DOHH2 (cell line): ENCODE data around the gene SLC26A8.

Experiments used
- EZH2phosphoT487 ChIP-seq: fragments of 200-600 bp; sonication (generic); IDR thresholded peaks from 2 replicates; pipeline ENCODE4 v1.6.1; 2017; ENCODE audit warnings: borderline replicate concordance, mild to moderate bottlenecking, antibody characterized with exemption, low read length, moderate library complexity, mixed read lengths
- TF ChIP-seq, protein P1 (sequence below): fragments of 200-600 bp; sonication (generic); IDR thresholded peaks from one replicate; pipeline ENCODE4 v1.5.1; 2014; ENCODE audit warnings: antibody characterized with exemption, mild to moderate bottlenecking, low read depth, low read length; ENCODE audit not compliant: poor library complexity, severe bottlenecking

DNA sequence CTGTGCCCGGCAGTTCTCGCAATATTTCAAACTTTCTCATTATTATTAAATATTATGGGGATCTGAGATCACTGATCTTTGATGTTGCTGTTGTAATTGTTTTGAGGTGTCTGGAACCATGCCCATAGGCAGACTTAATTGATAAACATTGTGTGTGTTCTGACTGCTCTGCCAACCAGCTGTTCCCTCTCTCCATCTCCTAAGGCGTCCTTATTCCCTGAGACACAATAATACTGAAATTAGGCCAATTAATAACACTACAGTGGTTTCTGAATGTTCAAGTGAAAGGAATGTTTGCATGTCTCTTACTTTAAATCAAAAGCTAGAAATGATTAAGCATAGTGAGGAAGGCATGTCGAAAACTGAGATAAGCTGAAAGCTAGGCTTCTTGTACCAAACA, 10.8 kb upstream of the SLC26A8 start:
- TF ChIP-seq, protein P1, sequence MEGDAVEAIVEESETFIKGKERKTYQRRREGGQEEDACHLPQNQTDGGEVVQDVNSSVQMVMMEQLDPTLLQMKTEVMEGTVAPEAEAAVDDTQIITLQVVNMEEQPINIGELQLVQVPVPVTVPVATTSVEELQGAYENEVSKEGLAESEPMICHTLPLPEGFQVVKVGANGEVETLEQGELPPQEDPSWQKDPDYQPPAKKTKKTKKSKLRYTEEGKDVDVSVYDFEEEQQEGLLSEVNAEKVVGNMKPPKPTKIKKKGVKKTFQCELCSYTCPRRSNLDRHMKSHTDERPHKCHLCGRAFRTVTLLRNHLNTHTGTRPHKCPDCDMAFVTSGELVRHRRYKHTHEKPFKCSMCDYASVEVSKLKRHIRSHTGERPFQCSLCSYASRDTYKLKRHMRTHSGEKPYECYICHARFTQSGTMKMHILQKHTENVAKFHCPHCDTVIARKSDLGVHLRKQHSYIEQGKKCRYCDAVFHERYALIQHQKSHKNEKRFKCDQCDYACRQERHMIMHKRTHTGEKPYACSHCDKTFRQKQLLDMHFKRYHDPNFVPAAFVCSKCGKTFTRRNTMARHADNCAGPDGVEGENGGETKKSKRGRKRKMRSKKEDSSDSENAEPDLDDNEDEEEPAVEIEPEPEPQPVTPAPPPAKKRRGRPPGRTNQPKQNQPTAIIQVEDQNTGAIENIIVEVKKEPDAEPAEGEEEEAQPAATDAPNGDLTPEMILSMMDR: no peak
- TF ChIP-seq EZH2phosphoT487: no peak
